ENCODE results near the gene NUBP2. TPM values are rescaled to one million over a fixed set of nuclear protein-coding genes. Genes with fewer than 3 reads are reported as not detected.
A peak's percentile ranks its signal among the peaks of the same experiment; 100 is the strongest.

Gene NUBP2, protein sequence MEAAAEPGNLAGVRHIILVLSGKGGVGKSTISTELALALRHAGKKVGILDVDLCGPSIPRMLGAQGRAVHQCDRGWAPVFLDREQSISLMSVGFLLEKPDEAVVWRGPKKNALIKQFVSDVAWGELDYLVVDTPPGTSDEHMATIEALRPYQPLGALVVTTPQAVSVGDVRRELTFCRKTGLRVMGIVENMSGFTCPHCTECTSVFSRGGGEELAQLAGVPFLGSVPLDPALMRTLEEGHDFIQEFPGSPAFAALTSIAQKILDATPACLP
- polyA plus RNA-seq (2011; rRNA removed): 21.9 and 24.7 TPM in 2 replicates
- 94.4 and 129 TPM in 2 replicates for polyA plus RNA-seq (2012; cell fraction: cytosol; rRNA removed)
- 147 and 177 TPM in 2 replicates for polyA plus RNA-seq (2012; cell fraction: nucleus; rRNA removed)
- 58.9 to 65.3 TPM (median 60.7 TPM) in 3 replicates for polyA plus RNA-seq (2017; fragmentation: RNase III; extraction: RNeasy Plus Mini Kit Qiagen cat#74134 plus additional on column Dnase treatment)
- polyA minus RNA-seq (2011; rRNA and poly(A)+ RNA removed): 9.3 and 9.5 TPM in 2 replicates

DNA sequence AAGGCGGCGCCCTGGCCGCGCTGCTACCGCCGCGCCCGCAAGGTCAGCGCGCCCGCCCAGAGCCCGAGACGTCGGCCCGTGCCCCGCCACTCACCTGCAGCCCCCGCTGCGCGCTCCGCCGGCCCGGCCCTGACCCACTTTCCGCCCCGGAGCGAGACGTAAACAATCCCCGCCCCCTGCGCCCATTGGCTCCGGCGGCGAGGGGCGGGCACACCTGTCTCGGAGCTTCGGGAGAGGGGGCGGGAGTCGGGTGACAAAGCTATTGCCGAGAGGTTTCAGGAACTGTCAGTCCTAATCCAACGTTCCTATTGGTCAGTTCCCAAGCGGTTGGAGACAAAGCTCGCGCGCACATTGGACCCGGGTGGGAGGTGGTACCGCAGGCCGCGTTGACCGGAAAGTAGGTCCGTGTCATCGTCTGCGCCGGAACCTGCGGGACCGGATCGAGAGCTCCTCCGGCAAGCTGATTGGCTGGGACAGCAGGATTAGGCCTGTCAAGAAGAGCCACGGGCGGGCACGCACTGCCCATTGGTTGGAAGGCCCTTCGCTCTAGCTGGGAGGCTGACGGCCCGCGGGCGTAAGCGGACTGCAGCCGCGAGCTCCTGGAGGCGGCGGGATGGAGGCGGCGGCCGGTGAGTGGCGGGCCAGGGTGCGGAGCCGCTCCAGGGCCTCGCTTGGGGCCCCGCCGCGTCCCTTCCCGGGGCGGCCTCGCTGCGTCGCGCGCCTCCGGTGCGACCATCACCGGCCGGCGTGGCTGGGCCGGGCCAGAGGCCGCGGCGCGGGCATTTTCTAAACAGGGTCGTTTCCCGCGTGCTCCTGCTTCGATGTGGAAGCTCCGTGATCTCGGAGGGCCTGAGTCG lies at the start of gene NUBP2, which contains the start of gene SPSB3:
TSS of gene NUBP2 (plus strand) at position 553 of the 857 bp plus-strand sequence. CDS start at position 614, 61 bp downstream.
TSS of gene SPSB3 (minus strand) at position 164 of the 857 bp plus-strand sequence. CDS start 1,088 bp downstream, outside the sequence.
- peak; percentile 98 for FAIRE-seq
- Histone ChIP-seq H3K4me3 (peak within 1 kb of the TSS; percentile 80), H3K9me3 (no peaks in the 10 kb centered on the region), H3K4me2 (peak within 1 kb of the TSS; percentile 92), H3K4me1 (peaks cover 22% of the 10 kb centered on the region; the same call in 2 of the 3 replicates), H3K27ac (peak within 1 kb of the TSS; percentile 82 to 92)
- ChIA-PET CTCF (interaction anchor here (0.8 to 2.9 kb wide), 9 partner anchors 9 to 147 kb away, joined by 3 to 15 read pairs (median 4); partner anchors contain the start of genes EME2, FAHD1, HAGH and IGFALS), POLR2A (interaction anchor here (0.7 to 2.0 kb wide), 15 partner anchors 9 to 404 kb away, joined by 3 to 46 read pairs (median 5); partner anchors contain the start of genes CRAMP1, EME2, FAHD1 and HAGH)
- WGBS (ENCODE audit: missing lambda C conversion rate): 0% methylated on average over 19 of the region's 102 CpGs
- DNase-seq (ENCODE audit: low read depth in 1 of 2, low spot score in 1 of 2): peak; percentile 99 to 100
- ATAC-seq: peak; percentile 84 to 93
- TF ChIP-seq GATA3 (IDR thresholded peaks at IDR 0.05; ENCODE audit: borderline replicate concordance) (no peak), CHD2 (IDR thresholded peaks at IDR 0.05; ENCODE audit: low read length, partially characterized antibody) (no peak), JUN (IDR thresholded peaks at IDR 0.05) (peak; percentile 34 to 65; a peak in 1 of 5 replicates), POLR2A (IDR thresholded peaks at IDR 0.05; ENCODE audit: low read length) (peak; percentile 45), POLR2AphosphoS2 (conservative IDR thresholded peaks at IDR 0.05; ENCODE audit: low read length) (0 out of 2 replicates have a peak, but pooled peaks have one; percentile 28), ZSCAN20 (CRISPR knock-in tag; IDR thresholded peaks at IDR 0.05) (no peak), RFX5 (IDR thresholded peaks at IDR 0.05) (peak; percentile 67; the same call in 1 of the 2 replicates), EHF (CRISPR knock-in tag; IDR thresholded peaks at IDR 0.05) (no peak), HDAC2 (IDR thresholded peaks at IDR 0.05) (no peak), SREBF2 (IDR thresholded peaks at IDR 0.05) (no peak), PHF8 (IDR thresholded peaks at IDR 0.05; ENCODE audit: borderline replicate concordance, low read depth) (peak; percentile 68)
- TF ChIP-seq, protein P1, sequence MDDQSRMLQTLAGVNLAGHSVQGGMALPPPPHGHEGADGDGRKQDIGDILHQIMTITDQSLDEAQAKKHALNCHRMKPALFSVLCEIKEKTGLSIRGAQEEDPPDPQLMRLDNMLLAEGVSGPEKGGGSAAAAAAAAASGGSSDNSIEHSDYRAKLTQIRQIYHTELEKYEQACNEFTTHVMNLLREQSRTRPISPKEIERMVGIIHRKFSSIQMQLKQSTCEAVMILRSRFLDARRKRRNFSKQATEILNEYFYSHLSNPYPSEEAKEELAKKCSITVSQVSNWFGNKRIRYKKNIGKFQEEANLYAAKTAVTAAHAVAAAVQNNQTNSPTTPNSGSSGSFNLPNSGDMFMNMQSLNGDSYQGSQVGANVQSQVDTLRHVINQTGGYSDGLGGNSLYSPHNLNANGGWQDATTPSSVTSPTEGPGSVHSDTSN (IDR thresholded peaks at IDR 0.05): peak; percentile 98
- TF ChIP-seq, protein P2, sequence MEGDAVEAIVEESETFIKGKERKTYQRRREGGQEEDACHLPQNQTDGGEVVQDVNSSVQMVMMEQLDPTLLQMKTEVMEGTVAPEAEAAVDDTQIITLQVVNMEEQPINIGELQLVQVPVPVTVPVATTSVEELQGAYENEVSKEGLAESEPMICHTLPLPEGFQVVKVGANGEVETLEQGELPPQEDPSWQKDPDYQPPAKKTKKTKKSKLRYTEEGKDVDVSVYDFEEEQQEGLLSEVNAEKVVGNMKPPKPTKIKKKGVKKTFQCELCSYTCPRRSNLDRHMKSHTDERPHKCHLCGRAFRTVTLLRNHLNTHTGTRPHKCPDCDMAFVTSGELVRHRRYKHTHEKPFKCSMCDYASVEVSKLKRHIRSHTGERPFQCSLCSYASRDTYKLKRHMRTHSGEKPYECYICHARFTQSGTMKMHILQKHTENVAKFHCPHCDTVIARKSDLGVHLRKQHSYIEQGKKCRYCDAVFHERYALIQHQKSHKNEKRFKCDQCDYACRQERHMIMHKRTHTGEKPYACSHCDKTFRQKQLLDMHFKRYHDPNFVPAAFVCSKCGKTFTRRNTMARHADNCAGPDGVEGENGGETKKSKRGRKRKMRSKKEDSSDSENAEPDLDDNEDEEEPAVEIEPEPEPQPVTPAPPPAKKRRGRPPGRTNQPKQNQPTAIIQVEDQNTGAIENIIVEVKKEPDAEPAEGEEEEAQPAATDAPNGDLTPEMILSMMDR (IDR thresholded peaks at IDR 0.05): no peak
- TF ChIP-seq, protein P3, sequence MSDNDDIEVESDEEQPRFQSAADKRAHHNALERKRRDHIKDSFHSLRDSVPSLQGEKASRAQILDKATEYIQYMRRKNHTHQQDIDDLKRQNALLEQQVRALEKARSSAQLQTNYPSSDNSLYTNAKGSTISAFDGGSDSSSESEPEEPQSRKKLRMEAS (IDR thresholded peaks at IDR 0.05): peak; percentile 60
- TF ChIP-seq, protein P4, sequence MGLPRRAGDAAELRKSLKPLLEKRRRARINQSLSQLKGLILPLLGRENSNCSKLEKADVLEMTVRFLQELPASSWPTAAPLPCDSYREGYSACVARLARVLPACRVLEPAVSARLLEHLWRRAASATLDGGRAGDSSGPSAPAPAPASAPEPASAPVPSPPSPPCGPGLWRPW (IDR thresholded peaks at IDR 0.05): no peak

DNA sequence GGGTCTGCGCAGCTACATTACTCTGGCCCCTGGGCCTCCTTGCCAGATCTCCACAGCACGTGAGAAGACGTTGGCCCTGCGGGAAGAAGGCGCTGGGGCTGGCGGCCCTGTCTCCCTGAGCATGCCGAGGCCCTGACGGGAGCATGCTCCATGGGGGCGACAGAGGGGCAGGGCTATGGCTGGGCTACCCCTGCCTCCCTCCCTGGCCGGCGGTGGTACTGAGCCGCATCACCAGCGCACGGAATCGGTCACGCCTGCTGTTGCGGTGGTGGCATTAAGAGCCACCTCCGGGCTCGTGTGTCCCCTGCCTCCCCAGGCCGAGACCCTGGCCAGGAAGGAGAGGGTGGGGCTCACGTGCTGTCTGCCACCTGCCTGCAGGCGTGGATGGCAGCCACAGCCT lies 48.6 kb upstream of the NUBP2 start:
- DNase-seq (ENCODE audit: low read depth in 1 of 2, low spot score in 1 of 2): no peak
- 96% methylated on average over 7 of the region's 22 CpGs for WGBS (ENCODE audit: missing lambda C conversion rate)
- Histone ChIP-seq H3K27ac (no peak overlapping the region), H3K4me1 (no peaks in the 10 kb centered on the region), H3K9me3 (peaks cover 6% of the 10 kb centered on the region; the same call in 1 of the 3 replicates), H3K4me2 (no peak overlapping the region), H3K4me3 (no peak overlapping the region)
- CTCF ChIA-PET: interaction anchor here (1.2 to 6.8 kb wide), 2 partner anchors 9 to 27 kb away, joined by 3 to 34 read pairs; partner anchors contain the start of gene MAPK8IP3
- no peak for FAIRE-seq
- ATAC-seq: no peak
- no peak for TF ChIP-seq JUN (IDR thresholded peaks at IDR 0.05)
- TF ChIP-seq FOSL2 (IDR thresholded peaks at IDR 0.05): no peak
- TF ChIP-seq FOSL2 (CRISPR knock-in tag; IDR thresholded peaks at IDR 0.05): no peak
- TF ChIP-seq ZC3H11A (IDR thresholded peaks at IDR 0.05): no peak
- no peak for TF ChIP-seq EHMT2 (IDR thresholded peaks at IDR 0.05; ENCODE audit: low read depth)
- TF ChIP-seq BHLHE40 (IDR thresholded peaks at IDR 0.05; ENCODE audit: low read depth, low read length): no peak
- no peak for TF ChIP-seq POLR2A (IDR thresholded peaks at IDR 0.05; ENCODE audit: low read length)
- TF ChIP-seq, protein P2 (IDR thresholded peaks at IDR 0.05): no peak
- no peak for TF ChIP-seq KDM5A (IDR thresholded peaks at IDR 0.05)
- TF ChIP-seq SMC3 (IDR thresholded peaks at IDR 0.05): no peak
- no peak for TF ChIP-seq CBX2 (IDR thresholded peaks at IDR 0.05; ENCODE audit: borderline replicate concordance, low read depth)
- no peak for TF ChIP-seq POLR2AphosphoS2 (conservative IDR thresholded peaks at IDR 0.05; ENCODE audit: low read length)
- no peak for TF ChIP-seq HOXB5 (CRISPR knock-in tag; IDR thresholded peaks at IDR 0.05)
- TF ChIP-seq ZSCAN20 (CRISPR knock-in tag; IDR thresholded peaks at IDR 0.05): no peak
- TF ChIP-seq MAFK (IDR thresholded peaks at IDR 0.05; ENCODE audit: partially characterized antibody): no peak
- POLR2A ChIA-PET: no interaction called here

All from A549 (cell line).